GM12891 (cell line): ENCODE measurements around the gene BCL7C.

Experiments used
- POLR2A ChIP-seq: IDR thresholded peaks from 2 replicates; pipeline ENCODE4 v1.6.1; 2011; ENCODE audit warnings: low read depth, low read length, control low read depth
- POLR2AphosphoS5 ChIP-seq: IDR thresholded peaks from 2 replicates; pipeline ENCODE4 v1.6.1; 2011; ENCODE audit warnings: low read depth, low read length, control low read depth
- TAF1 ChIP-seq: IDR thresholded peaks from 2 replicates; pipeline ENCODE4 v1.6.1; 2011; ENCODE audit warnings: low read depth, low read length, control low read depth

DNA sequence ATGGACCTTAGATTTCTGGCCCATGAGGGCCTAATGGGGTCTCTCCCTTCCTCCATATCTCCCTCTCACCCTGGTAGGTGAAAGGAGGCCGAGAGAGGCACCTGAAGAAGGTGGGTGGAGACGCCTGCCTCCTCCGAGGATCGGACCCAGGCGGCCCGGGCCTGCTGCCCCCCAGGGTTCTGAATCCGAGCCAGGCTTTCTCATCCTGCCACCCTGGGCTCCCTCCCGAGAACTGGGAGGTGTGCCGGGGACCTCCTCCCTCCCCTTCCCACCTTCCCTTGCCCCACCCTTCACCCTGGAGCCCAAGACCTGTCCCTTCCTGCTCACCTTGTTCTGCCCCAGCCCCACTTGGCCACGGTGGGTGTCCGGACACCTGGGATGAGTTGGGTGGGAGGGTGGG is 34.5 kb upstream of the BCL7C start:
- no peak for TF ChIP-seq TAF1
- no peak for TF ChIP-seq POLR2AphosphoS5
- TF ChIP-seq POLR2A: no peak
